Lower leg skin (tissue), 4 donors: ENCODE data around the gene C5orf24. TPM values are rescaled to one million over a fixed set of nuclear protein-coding genes. Genes with fewer than 3 reads are reported as not detected.

Experiments used
- DNase-seq, 2 donors: peaks; one replicate each; pipeline ENCODE4 v3.0.0-alpha.2; 2019; ENCODE audit warnings: low spot score in 2 of 2
- H3K4me3 ChIP-seq: fragments of 200-600 bp; sonication (generic); 2 replicates; pipeline ENCODE4 v1.5.1; 2017; ENCODE audit warnings: mild to moderate bottlenecking, low read depth; ENCODE audit not compliant: poor library complexity, severe bottlenecking
- CTCF ChIP-seq, 3 donors: fragments of 450-650 bp; IDR thresholded peaks; one replicate each; pipeline ENCODE4 v1.5.1; 2016; ENCODE audit warnings: antibody characterized with exemption in 3 of 3, mild to moderate bottlenecking in 3 of 3, moderate library complexity in 2 of 3
- POLR2A ChIP-seq, 2 donors: fragments of 450-650 bp; IDR thresholded peaks; one replicate each; pipeline ENCODE4 v1.6.1; 2016 to 2017; ENCODE audit warnings: antibody characterized with exemption in 2 of 2, mild to moderate bottlenecking in 1 of 2, moderate library complexity in 1 of 2
- WGBS, 2 donors: methylation state at CpG; one replicate each; pipeline ENCODE4 v1.1.5; 2018; 5-methylcytosine and 5-hydroxymethylcytosine counted together
- intact Hi-C: fragments of 100-400 bp; cut with DNase I; formaldehyde crosslinking; loops from one replicate; pipeline ENCODE4 v1.15.0; 2023; ENCODE audit warnings: low total_unique reads
- total RNA-seq, 4 donors: library from RNA; depleted of rRNA; stranded (reverse); fragments of >200 nt; gene quantifications; one replicate each; pipeline ENCODE4 v1.1.0, GENCODE V29; 2016

C5orf24 gene
- total RNA-seq, 4 donors from 2014 or later = 21.5 to 31.2 (median 25.9) TPM

- DNase-seq = peak; percentile 48 to 90
- intact Hi-C loops = no loop called here
- WGBS, 2 donors = 1% methylated on average over 34 to 47 of the region's 54 CpGs
- TF ChIP-seq POLR2A (IDR thresholded peaks at IDR 0.05) (no peak), CTCF (IDR thresholded peaks at IDR 0.05) (peak in 1 of 3 donors; percentile 72)
- peak overlapping the region; percentile 84 for H3K4me3 ChIP-seq
These were observed 59.7 kb downstream of the C5orf24 start for GRCh38 chr5:134905246-134905996.

GRCh38 chr5:134906811-134907210 lies 61.0 kb downstream of the C5orf24 start:
- intact Hi-C loops = no loop called here
- peak in 1 of 2 donors; percentile 31 for DNase-seq
- TF ChIP-seq CTCF (IDR thresholded peaks at IDR 0.05) (no peak), POLR2A (IDR thresholded peaks at IDR 0.05) (no peak)
- no peak overlapping the region for H3K4me3 ChIP-seq
- WGBS, 2 donors = 94 to 100% methylated on average over 1 of the region's 1 CpG

Other genes starting within 250 kb of the C5orf24 start
- gene SAR1B, start 213.1 kb upstream of the C5orf24 start, total RNA-seq = 10 to 100 TPM; 33.0 to 42.4 (median 40.7) TPM
- 10 to 100 TPM; 11.1 to 19.0 (median 13.5) TPM for gene SEC24A, start 197.2 kb upstream of the C5orf24 start, total RNA-seq
- 10 to 100 TPM; 29.4 to 44.4 (median 37.4) TPM for gene CAMLG, start 107.4 kb upstream of the C5orf24 start, total RNA-seq
- 10 to 100 TPM; 23.5 to 63.2 (median 30.1) TPM for gene DDX46, start 87.2 kb upstream of the C5orf24 start, total RNA-seq
- 10 to 100 TPM; 32.4 to 71.7 (median 49.7) TPM for gene TXNDC15, start 28.4 kb downstream of the C5orf24 start, total RNA-seq
- gene PCBD2, start 59.2 kb downstream of the C5orf24 start, total RNA-seq = 10 to 100 TPM in 1 of 4 donors, 1 to 10 TPM in 3; 2.3 to 10.6 (median 5.5) TPM
- gene CATSPER3, start 121.9 kb downstream of the C5orf24 start, total RNA-seq = under 1 TPM in 2 of 4 donors, not detected in 2; 0.23 to 0.59 TPM
- 1 to 10 TPM in 2 of 4 donors, under 1 TPM in 2; 0.15 to 3.9 (median 1.6) TPM for gene PITX1, start 188.3 kb downstream of the C5orf24 start, total RNA-seq